ENCODE measurements around the gene TMPRSS13. TPM values are rescaled to one million over a fixed set of nuclear protein-coding genes. Genes with fewer than 3 reads are reported as not detected.

Gene TMPRSS13
- polyA plus RNA-seq, 1 donor from 2014 or later = not detected

- Histone ChIP-seq H3F3A (ENCODE audit: insufficient read depth, low read length, poor library complexity, severe bottlenecking) (no peaks in the 10 kb centered on the region), H3K4me3 (ENCODE audit: low read length) (peak overlapping the region; percentile 34), H3K27ac (ENCODE audit: low read length) (no peak overlapping the region), H3K9me2 (ENCODE audit: insufficient read depth, low read length) (no peaks in the 10 kb centered on the region), H3K27me3 (ENCODE audit: insufficient read depth, low read depth, low read length) (no peaks in the 10 kb centered on the region), H3K4me2 (ENCODE audit: low read length) (no peak overlapping the region), H3K9me3 (ENCODE audit: low read length) (no peaks in the 10 kb centered on the region), H2AFZ (ENCODE audit: low read depth, low read length) (no peak overlapping the region), H4K20me1 (ENCODE audit: insufficient read depth) (peaks cover 18% of the 10 kb centered on the region), H3K9ac (ENCODE audit: low read length) (no peak overlapping the region), H3K79me2 (replicated peaks; ENCODE audit: insufficient read depth, low read length) (peaks cover 100% of the 10 kb centered on the region), H3K36me3 (ENCODE audit: insufficient read depth, low read length) (no peaks in the 10 kb centered on the region)
- no peak for TF ChIP-seq MXI1 (conservative IDR thresholded peaks at IDR 0.05; ENCODE audit: poor library complexity, severe bottlenecking)
- TF ChIP-seq, protein P1, sequence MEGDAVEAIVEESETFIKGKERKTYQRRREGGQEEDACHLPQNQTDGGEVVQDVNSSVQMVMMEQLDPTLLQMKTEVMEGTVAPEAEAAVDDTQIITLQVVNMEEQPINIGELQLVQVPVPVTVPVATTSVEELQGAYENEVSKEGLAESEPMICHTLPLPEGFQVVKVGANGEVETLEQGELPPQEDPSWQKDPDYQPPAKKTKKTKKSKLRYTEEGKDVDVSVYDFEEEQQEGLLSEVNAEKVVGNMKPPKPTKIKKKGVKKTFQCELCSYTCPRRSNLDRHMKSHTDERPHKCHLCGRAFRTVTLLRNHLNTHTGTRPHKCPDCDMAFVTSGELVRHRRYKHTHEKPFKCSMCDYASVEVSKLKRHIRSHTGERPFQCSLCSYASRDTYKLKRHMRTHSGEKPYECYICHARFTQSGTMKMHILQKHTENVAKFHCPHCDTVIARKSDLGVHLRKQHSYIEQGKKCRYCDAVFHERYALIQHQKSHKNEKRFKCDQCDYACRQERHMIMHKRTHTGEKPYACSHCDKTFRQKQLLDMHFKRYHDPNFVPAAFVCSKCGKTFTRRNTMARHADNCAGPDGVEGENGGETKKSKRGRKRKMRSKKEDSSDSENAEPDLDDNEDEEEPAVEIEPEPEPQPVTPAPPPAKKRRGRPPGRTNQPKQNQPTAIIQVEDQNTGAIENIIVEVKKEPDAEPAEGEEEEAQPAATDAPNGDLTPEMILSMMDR (IDR thresholded peaks at IDR 0.05; ENCODE audit: poor library complexity, severe bottlenecking) = no peak
- no peak for TF ChIP-seq EP300 (conservative IDR thresholded peaks at IDR 0.05; ENCODE audit: poor library complexity, severe bottlenecking)
- TF ChIP-seq RAD21 (conservative IDR thresholded peaks at IDR 0.05) = no peak
- no peak for TF ChIP-seq SMC3 (conservative IDR thresholded peaks at IDR 0.05; ENCODE audit: poor library complexity)
- TF ChIP-seq, protein P2, sequence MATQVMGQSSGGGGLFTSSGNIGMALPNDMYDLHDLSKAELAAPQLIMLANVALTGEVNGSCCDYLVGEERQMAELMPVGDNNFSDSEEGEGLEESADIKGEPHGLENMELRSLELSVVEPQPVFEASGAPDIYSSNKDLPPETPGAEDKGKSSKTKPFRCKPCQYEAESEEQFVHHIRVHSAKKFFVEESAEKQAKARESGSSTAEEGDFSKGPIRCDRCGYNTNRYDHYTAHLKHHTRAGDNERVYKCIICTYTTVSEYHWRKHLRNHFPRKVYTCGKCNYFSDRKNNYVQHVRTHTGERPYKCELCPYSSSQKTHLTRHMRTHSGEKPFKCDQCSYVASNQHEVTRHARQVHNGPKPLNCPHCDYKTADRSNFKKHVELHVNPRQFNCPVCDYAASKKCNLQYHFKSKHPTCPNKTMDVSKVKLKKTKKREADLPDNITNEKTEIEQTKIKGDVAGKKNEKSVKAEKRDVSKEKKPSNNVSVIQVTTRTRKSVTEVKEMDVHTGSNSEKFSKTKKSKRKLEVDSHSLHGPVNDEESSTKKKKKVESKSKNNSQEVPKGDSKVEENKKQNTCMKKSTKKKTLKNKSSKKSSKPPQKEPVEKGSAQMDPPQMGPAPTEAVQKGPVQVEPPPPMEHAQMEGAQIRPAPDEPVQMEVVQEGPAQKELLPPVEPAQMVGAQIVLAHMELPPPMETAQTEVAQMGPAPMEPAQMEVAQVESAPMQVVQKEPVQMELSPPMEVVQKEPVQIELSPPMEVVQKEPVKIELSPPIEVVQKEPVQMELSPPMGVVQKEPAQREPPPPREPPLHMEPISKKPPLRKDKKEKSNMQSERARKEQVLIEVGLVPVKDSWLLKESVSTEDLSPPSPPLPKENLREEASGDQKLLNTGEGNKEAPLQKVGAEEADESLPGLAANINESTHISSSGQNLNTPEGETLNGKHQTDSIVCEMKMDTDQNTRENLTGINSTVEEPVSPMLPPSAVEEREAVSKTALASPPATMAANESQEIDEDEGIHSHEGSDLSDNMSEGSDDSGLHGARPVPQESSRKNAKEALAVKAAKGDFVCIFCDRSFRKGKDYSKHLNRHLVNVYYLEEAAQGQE (IDR thresholded peaks at IDR 0.05; ENCODE audit: borderline replicate concordance) = no peak
- no peak for TF ChIP-seq TAF1 (IDR thresholded peaks at IDR 0.05; ENCODE audit: low read depth)
- no peak for TF ChIP-seq POLR2AphosphoS5 (IDR thresholded peaks at IDR 0.05)
- no peak for TF ChIP-seq EZH2 (IDR thresholded peaks at IDR 0.05; ENCODE audit: borderline replicate concordance, insufficient read depth, low read length, poor library complexity, severe bottlenecking)
Observed at GRCh38 chr11:117868815-117869561, 60.2 kb downstream of the TMPRSS13 start.

GRCh38 chr11:117868088-117868487 lies 61.1 kb downstream of the TMPRSS13 start:
- Histone ChIP-seq H3K9me2 (ENCODE audit: insufficient read depth, low read length) (no peaks in the 10 kb centered on the region), H2AFZ (ENCODE audit: low read depth, low read length) (no peak overlapping the region), H3K9ac (ENCODE audit: low read length) (no peak overlapping the region), H3F3A (ENCODE audit: insufficient read depth, low read length, poor library complexity, severe bottlenecking) (no peaks in the 10 kb centered on the region), H3K36me3 (ENCODE audit: insufficient read depth, low read length) (no peaks in the 10 kb centered on the region), H3K9me3 (ENCODE audit: low read length) (no peaks in the 10 kb centered on the region), H3K4me2 (ENCODE audit: low read length) (no peak overlapping the region), H4K20me1 (ENCODE audit: insufficient read depth) (peaks cover 18% of the 10 kb centered on the region), H3K4me3 (ENCODE audit: low read length) (no peak overlapping the region), H3K79me2 (replicated peaks; ENCODE audit: insufficient read depth, low read length) (peaks cover 100% of the 10 kb centered on the region), H3K27me3 (ENCODE audit: insufficient read depth, low read depth, low read length) (no peaks in the 10 kb centered on the region), H3K27ac (ENCODE audit: low read length) (no peak overlapping the region)
- TF ChIP-seq EZH2 (IDR thresholded peaks at IDR 0.05; ENCODE audit: borderline replicate concordance, insufficient read depth, low read length, poor library complexity, severe bottlenecking) (no peak), EP300 (conservative IDR thresholded peaks at IDR 0.05; ENCODE audit: poor library complexity, severe bottlenecking) (no peak), RAD21 (conservative IDR thresholded peaks at IDR 0.05) (no peak), SMC3 (conservative IDR thresholded peaks at IDR 0.05; ENCODE audit: poor library complexity) (no peak), POLR2AphosphoS5 (IDR thresholded peaks at IDR 0.05) (no peak), TAF1 (IDR thresholded peaks at IDR 0.05; ENCODE audit: low read depth) (no peak), MXI1 (conservative IDR thresholded peaks at IDR 0.05; ENCODE audit: poor library complexity, severe bottlenecking) (no peak)
- TF ChIP-seq, protein P1 (IDR thresholded peaks at IDR 0.05; ENCODE audit: poor library complexity, severe bottlenecking) = no peak
- TF ChIP-seq, protein P2 (IDR thresholded peaks at IDR 0.05; ENCODE audit: borderline replicate concordance) = no peak

All from neural cell (in vitro differentiated cells).